ENCODE data around the gene EDEM3. TPM values are rescaled to one million over a fixed set of nuclear protein-coding genes. Genes with fewer than 3 reads are reported as not detected.

Gene EDEM3
- total RNA-seq, 2 donors from 2014 or later, result 37.9 to 49.4 TPM

DNA sequence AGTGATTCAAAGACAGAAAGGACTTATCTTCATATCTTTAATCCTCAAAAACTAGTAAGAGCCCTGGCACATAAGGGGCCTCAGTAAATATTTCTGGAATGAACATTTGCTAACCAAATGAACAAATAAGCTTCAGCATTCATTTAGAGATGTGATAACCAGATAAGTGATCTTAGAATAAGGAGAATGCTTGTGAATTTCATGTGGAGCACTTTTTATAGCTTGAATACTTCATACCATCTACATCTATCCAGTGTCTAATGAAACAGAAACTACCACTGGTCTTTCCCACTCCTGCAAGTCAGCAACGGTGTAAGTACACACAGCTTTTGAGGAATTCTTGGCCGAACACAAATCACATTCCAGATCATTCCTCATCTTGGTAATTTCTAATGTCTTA lies 38.5 kb downstream of the EDEM3 start:
- Histone ChIP-seq H3K4me1 (no peaks in the 10 kb centered on the region), H3K4me3 (no peak overlapping the region), H3K9me3 (no peaks in the 10 kb centered on the region), H3K27me3 (no peaks in the 10 kb centered on the region), H3K36me3 (replicated peaks in 1 of 2; ENCODE audit: insufficient read depth in 1 of 2, low read depth in 2 of 2) (peaks cover under 1 to 55% of the 10 kb centered on the region in 2 donors), H3K27ac (no peak overlapping the region)
- 67 to 68% methylated on average over 2 of the region's 2 CpGs for WGBS, 2 donors
- DNase-seq (no peak), ATAC-seq (no peak)
- TF ChIP-seq, protein P1, sequence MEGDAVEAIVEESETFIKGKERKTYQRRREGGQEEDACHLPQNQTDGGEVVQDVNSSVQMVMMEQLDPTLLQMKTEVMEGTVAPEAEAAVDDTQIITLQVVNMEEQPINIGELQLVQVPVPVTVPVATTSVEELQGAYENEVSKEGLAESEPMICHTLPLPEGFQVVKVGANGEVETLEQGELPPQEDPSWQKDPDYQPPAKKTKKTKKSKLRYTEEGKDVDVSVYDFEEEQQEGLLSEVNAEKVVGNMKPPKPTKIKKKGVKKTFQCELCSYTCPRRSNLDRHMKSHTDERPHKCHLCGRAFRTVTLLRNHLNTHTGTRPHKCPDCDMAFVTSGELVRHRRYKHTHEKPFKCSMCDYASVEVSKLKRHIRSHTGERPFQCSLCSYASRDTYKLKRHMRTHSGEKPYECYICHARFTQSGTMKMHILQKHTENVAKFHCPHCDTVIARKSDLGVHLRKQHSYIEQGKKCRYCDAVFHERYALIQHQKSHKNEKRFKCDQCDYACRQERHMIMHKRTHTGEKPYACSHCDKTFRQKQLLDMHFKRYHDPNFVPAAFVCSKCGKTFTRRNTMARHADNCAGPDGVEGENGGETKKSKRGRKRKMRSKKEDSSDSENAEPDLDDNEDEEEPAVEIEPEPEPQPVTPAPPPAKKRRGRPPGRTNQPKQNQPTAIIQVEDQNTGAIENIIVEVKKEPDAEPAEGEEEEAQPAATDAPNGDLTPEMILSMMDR (IDR thresholded peaks at IDR 0.05), result no peak
- TF ChIP-seq POLR2A (IDR thresholded peaks at IDR 0.05), result no peak
- intact Hi-C loops (cut with DNase I), result no loop called here

DNA sequence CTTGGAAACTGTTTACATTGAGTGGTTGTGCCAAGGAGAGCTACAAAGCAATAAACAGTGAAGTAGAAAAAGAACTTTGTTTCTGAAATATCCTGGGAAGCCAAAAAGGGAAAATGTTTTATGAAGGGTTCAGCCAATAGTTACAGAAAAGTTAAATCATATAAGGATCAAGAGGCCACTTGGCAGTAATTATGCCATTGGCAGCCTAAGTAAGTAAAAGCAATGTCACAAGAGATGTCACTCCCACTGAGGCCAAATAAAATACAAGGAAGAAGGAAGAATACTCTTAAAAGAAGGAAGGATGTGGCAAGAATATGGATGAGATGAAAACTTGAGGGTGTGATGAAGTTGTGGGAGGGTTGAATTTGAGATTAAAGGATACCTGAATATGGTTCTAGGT lies 45.2 kb downstream of the EDEM3 start:
- no peak for ATAC-seq
- Histone ChIP-seq H3K27me3 (no peaks in the 10 kb centered on the region), H3K36me3 (replicated peaks in 1 of 2; ENCODE audit: insufficient read depth in 1 of 2, low read depth in 2 of 2) (peaks cover 6 to 39% of the 10 kb centered on the region in 2 donors)

DNA sequence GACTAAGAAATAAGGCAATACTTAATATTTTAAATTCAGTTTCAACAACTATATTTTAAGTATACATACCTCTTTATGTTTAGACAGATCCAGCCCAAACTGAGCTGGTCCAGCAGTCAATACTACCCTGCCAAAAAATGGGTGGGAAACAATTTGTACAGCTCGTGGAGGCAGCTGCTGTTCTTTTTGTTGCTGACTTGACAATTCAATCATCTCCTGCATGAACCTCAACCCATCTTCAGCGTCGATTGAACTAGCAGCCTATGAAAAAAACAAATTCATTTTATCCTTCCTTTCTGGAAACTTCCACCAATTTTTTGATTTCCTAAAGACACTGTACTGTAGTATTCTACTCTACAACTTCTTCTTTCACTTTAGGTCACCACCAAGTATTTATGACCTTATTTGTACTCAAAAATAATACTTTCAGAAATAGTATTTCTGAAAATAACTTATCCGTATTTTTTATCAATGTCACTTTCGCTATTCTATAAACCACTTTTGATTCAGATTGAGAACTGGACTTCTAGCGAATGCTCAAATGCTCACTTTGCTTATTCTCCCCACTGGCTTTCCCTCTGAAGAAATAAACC lies 46.5 kb downstream of the EDEM3 start:
- intact Hi-C loops (cut with DNase I), result no loop called here
- WGBS, 2 donors, result 74 to 75% methylated on average over 6 of the region's 6 CpGs

More for the DNA sequence above, 45.2 kb downstream of the EDEM3 start:
- intact Hi-C loops (cut with DNase I), result no loop called here
- TF ChIP-seq, protein P1 (IDR thresholded peaks at IDR 0.05), result no peak
- TF ChIP-seq POLR2A (IDR thresholded peaks at IDR 0.05), result no peak
- no peak for DNase-seq
- Histone ChIP-seq H3K9me3 (no peaks in the 10 kb centered on the region), H3K4me1 (no peaks in the 10 kb centered on the region), H3K4me3 (no peak overlapping the region), H3K27ac (no peak overlapping the region)

DNA sequence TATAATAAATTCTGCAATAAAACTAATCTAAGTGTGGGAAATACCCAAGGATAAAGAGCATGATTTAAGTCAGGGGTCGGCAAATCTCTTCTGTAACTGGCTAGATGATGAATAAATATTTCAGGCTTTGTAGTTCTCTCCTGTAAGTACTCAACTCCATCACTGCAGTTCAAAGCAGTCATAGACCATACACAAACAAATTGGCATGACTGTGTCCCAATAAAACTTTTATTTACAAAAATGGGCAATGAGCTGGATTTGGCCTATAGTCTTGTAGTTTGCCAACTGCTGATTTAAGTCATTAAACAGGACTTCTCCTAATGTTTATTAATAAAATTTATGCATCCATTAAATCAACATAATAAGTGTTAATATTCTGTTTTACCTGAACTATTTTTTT lies 49.4 kb downstream of the EDEM3 start:
- DNase-seq (no peak), ATAC-seq (no peak)
- TF ChIP-seq POLR2A (IDR thresholded peaks at IDR 0.05), result no peak
- TF ChIP-seq, protein P1 (IDR thresholded peaks at IDR 0.05), result no peak
- Histone ChIP-seq H3K9me3 (no peaks in the 10 kb centered on the region), H3K4me1 (no peaks in the 10 kb centered on the region), H3K4me3 (no peak overlapping the region), H3K36me3 (replicated peaks in 1 of 2; ENCODE audit: insufficient read depth in 1 of 2, low read depth in 2 of 2) (peaks cover 6 to 34% of the 10 kb centered on the region in 2 donors), H3K27me3 (no peaks in the 10 kb centered on the region), H3K27ac (no peak overlapping the region)
- 84 to 92% methylated on average over 1 of the region's 1 CpG for WGBS, 2 donors
- intact Hi-C loops (cut with DNase I), result no loop called here

More for the DNA sequence above, 46.5 kb downstream of the EDEM3 start:
- H3K9me3 ChIP-seq, result no peaks in the 10 kb centered on the region
- H3K4me1 ChIP-seq, result no peaks in the 10 kb centered on the region
- no peak overlapping the region for H3K27ac ChIP-seq
- no peaks in the 10 kb centered on the region for H3K27me3 ChIP-seq
- ATAC-seq, result no peak
- no peak for TF ChIP-seq POLR2A (IDR thresholded peaks at IDR 0.05)
- TF ChIP-seq, protein P1 (IDR thresholded peaks at IDR 0.05), result no peak
- peaks cover 6 to 34% of the 10 kb centered on the region in 2 donors for H3K36me3 ChIP-seq (replicated peaks in 1 of 2; ENCODE audit: insufficient read depth in 1 of 2, low read depth in 2 of 2)
- no peak overlapping the region for H3K4me3 ChIP-seq
- no peak for DNase-seq

DNA sequence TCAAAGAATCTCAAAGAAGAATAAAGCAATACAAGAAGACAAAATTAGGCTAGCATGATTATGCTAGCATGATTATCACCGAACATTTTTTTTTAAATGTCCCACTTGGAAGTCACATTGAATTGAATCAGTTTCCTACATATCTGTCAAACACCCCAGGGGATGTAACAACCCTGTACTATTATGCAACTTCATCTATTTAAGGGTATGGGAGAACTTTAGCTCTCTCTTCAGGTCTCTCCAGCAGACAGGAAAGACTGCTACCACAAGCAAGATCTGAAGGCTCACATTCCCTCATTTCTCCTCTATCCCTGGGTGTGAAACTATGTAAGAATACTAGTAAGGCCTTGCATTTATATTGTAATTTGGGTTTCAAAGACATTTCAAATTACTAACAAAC lies 52.8 kb downstream of the EDEM3 start:
- TF ChIP-seq, protein P1 (IDR thresholded peaks at IDR 0.05), result no peak
- no peak for TF ChIP-seq POLR2A (IDR thresholded peaks at IDR 0.05)
- 71 to 75% methylated on average over 1 of the region's 1 CpG for WGBS, 2 donors
- Histone ChIP-seq H3K27ac (no peak overlapping the region), H3K4me1 (no peaks in the 10 kb centered on the region), H3K36me3 (replicated peaks in 1 of 2; ENCODE audit: insufficient read depth in 1 of 2, low read depth in 2 of 2) (peaks cover 6 to 21% of the 10 kb centered on the region in 2 donors), H3K4me3 (no peak overlapping the region), H3K9me3 (no peaks in the 10 kb centered on the region), H3K27me3 (no peaks in the 10 kb centered on the region)
- intact Hi-C loops (cut with DNase I), result no loop called here
- ATAC-seq, result no peak
- no peak for DNase-seq
